Measurements from ENCODE around the gene MYO16.
"Not testable (repeated sequence)": the region's sequence is repeated elsewhere in the genome, so short reads cannot be mapped to it uniquely, and the experiment has no call there.

MYO16 gene

GRCh38 chr13:108980237-108980636, 350.8 kb downstream of the MYO16 start:
- DNase-seq (ENCODE audit: low read depth in 2 of 2), result no peak

- DNase-seq (ENCODE audit: low read depth in 2 of 2), result no peak
Observed at GRCh38 chr13:108981407-108981806, 352.0 kb downstream of the MYO16 start.

GRCh38 chr13:108983273-108983672, 353.9 kb downstream of the MYO16 start:
- DNase-seq (ENCODE audit: low read depth in 2 of 2), result no peak

GRCh38 chr13:108984251-108984920, 355.0 kb downstream of the MYO16 start:
- DNase-seq (ENCODE audit: low read depth in 2 of 2), result no peak

GRCh38 chr13:108985166-108985565, 355.8 kb downstream of the MYO16 start:
- no peak for DNase-seq (ENCODE audit: low read depth in 2 of 2)

- DNase-seq (ENCODE audit: low read depth in 2 of 2), result no peak
Observed at GRCh38 chr13:108987517-108987916, 358.1 kb downstream of the MYO16 start.

GRCh38 chr13:108987944-108988343, 358.5 kb downstream of the MYO16 start:
- no peak for DNase-seq (ENCODE audit: low read depth in 2 of 2)

- not testable (repeated sequence) for DNase-seq (ENCODE audit: low read depth in 2 of 2)
Observed at GRCh38 chr13:108991416-108991815, 362.0 kb downstream of the MYO16 start.

- DNase-seq (ENCODE audit: low read depth in 2 of 2), result no peak
Observed at GRCh38 chr13:108993346-108993745, 363.9 kb downstream of the MYO16 start.

GRCh38 chr13:108996430-108996829, 367.0 kb downstream of the MYO16 start:
- no peak for DNase-seq (ENCODE audit: low read depth in 2 of 2)

GRCh38 chr13:109000207-109000606, 370.8 kb downstream of the MYO16 start:
- DNase-seq (ENCODE audit: low read depth in 2 of 2), result no peak

GRCh38 chr13:109002934-109003333, 373.5 kb downstream of the MYO16 start:
- DNase-seq (ENCODE audit: low read depth in 2 of 2), result no peak

GRCh38 chr13:109007946-109008345, 378.5 kb downstream of the MYO16 start:
- no peak for DNase-seq (ENCODE audit: low read depth in 2 of 2)

- DNase-seq (ENCODE audit: low read depth in 2 of 2), result no peak
Observed at GRCh38 chr13:109009756-109010155, 380.3 kb downstream of the MYO16 start.

GRCh38 chr13:109010912-109011311, 381.5 kb downstream of the MYO16 start:
- DNase-seq (ENCODE audit: low read depth in 2 of 2), result no peak

- DNase-seq (ENCODE audit: low read depth in 2 of 2), result no peak
Observed at GRCh38 chr13:109012115-109012514, 382.7 kb downstream of the MYO16 start.

- DNase-seq (ENCODE audit: low read depth in 2 of 2), result no peak
Observed at GRCh38 chr13:109021558-109021957, 392.1 kb downstream of the MYO16 start.

- DNase-seq (ENCODE audit: low read depth in 2 of 2), result no peak
Observed at GRCh38 chr13:109024611-109025010, 395.2 kb downstream of the MYO16 start.

GRCh38 chr13:109026266-109026665, 396.9 kb downstream of the MYO16 start:
- no peak for DNase-seq (ENCODE audit: low read depth in 2 of 2)

GRCh38 chr13:109028624-109029023, 399.2 kb downstream of the MYO16 start:
- DNase-seq (ENCODE audit: low read depth in 2 of 2), result no peak

- no peak for DNase-seq (ENCODE audit: low read depth in 2 of 2)
Observed at GRCh38 chr13:109033090-109033489, 403.7 kb downstream of the MYO16 start.

GRCh38 chr13:109036078-109036780, 406.8 kb downstream of the MYO16 start:
- DNase-seq (ENCODE audit: low read depth in 2 of 2), result no peak

GRCh38 chr13:109043636-109044035, 414.2 kb downstream of the MYO16 start:
- DNase-seq (ENCODE audit: low read depth in 2 of 2), result no peak
